GM21526 (cell line): ENCODE data around the gene MUC2.

Experiments
- ATAC-seq: cut with Tn5 transposase; IDR thresholded peaks from one replicate; pipeline ENCODE4 v1.9.1; 2021; ENCODE audit warnings: moderate library complexity; ENCODE audit not compliant: unreplicated experiment, low FRiP score

Gene MUC2

GRCh38 chr11:1085440-1086170 lies 10.9 kb downstream of the MUC2 start:
- ATAC-seq, result no peak

GRCh38 chr11:1086171-1087102 lies 11.8 kb downstream of the MUC2 start:
- no peak for ATAC-seq

- no peak for ATAC-seq
Measured at GRCh38 chr11:1087279-1087960, 12.7 kb downstream of the MUC2 start.

- ATAC-seq, result no peak
Measured at GRCh38 chr11:1087961-1088926, 13.6 kb downstream of the MUC2 start.

GRCh38 chr11:1088927-1089737 lies 14.5 kb downstream of the MUC2 start:
- no peak for ATAC-seq

- no peak for ATAC-seq
Measured at GRCh38 chr11:1089738-1090599, 15.3 kb downstream of the MUC2 start.

- ATAC-seq, result no peak
Measured at GRCh38 chr11:1090600-1091331, 16.1 kb downstream of the MUC2 start.

GRCh38 chr11:1091332-1092083 lies 16.8 kb downstream of the MUC2 start:
- ATAC-seq, result no peak

- no peak for ATAC-seq
Measured at GRCh38 chr11:1092145-1092670, 17.5 kb downstream of the MUC2 start.

GRCh38 chr11:1092919-1093318 lies 18.2 kb downstream of the MUC2 start:
- no peak for ATAC-seq

- ATAC-seq, result no peak
Measured at GRCh38 chr11:1099519-1100355, 25.1 kb downstream of the MUC2 start.

GRCh38 chr11:1100417-1101245 lies 26.0 kb downstream of the MUC2 start:
- ATAC-seq, result no peak

- ATAC-seq, result no peak
Measured at GRCh38 chr11:1101318-1102089, 26.8 kb downstream of the MUC2 start.
